PC-9 (cell line): Measurements from ENCODE around the gene PALM.

Experiments used
- CTCF ChIP-seq: fragments of 200-600 bp; sonication (generic); conservative IDR thresholded peaks from 2 replicates; pipeline ENCODE4 v1.6.1; 2017; ENCODE audit warnings: mixed run types, antibody characterized with exemption, mild to moderate bottlenecking, moderate library complexity
- EZH2 ChIP-seq: fragments of 200-600 bp; sonication (generic); IDR thresholded peaks from 2 replicates; pipeline ENCODE4 v1.8.0; 2017; ENCODE audit warnings: antibody characterized with exemption, low read depth

GRCh38 chr19:676339-677105, 32.2 kb upstream of the PALM start, which contains the start of gene FSTL3:
- TF ChIP-seq CTCF (no peak), EZH2 (no peak)
